Effector CD8-positive, alpha-beta T cell (primary cell): ENCODE data around the gene SDHB.

ENCODE experiments used
- DNase-seq: peaks from one replicate; lab custom pipeline; 2025; lab: John Stamatoyannopoulos, UW

The SDHB gene

GRCh38 chr1:17012775-17013490, 40.9 kb downstream of the SDHB start:
- no peak for DNase-seq

GRCh38 chr1:17011439-17012307, 42.2 kb downstream of the SDHB start, which contains the start of gene ATP13A2:
Gene ATP13A2, minus strand, starts transcription at chr1:17011928. Its CDS starts 190 bp downstream, at chr1:17011738.
- DNase-seq, result peak; percentile 73

- no peak for DNase-seq
These were observed 42.8 kb downstream of the SDHB start for GRCh38 chr1:17011092-17011438.

- DNase-seq, result no peak
These were observed 44.1 kb downstream of the SDHB start for GRCh38 chr1:17009706-17010105.

- no peak for DNase-seq
These were observed 45.5 kb downstream of the SDHB start for GRCh38 chr1:17008208-17008855.

- DNase-seq, result no peak
These were observed 46.7 kb downstream of the SDHB start for GRCh38 chr1:17007121-17007520.

GRCh38 chr1:17005365-17005740, 48.5 kb downstream of the SDHB start:
- no peak for DNase-seq

- DNase-seq, result no peak
These were observed 49.1 kb downstream of the SDHB start for GRCh38 chr1:17004466-17005364.

- DNase-seq, result no peak
These were observed 51.3 kb downstream of the SDHB start for GRCh38 chr1:17002524-17002902.

GRCh38 chr1:17001760-17002523, 51.9 kb downstream of the SDHB start:
- DNase-seq, result no peak

- DNase-seq, result no peak
These were observed 54.0 kb downstream of the SDHB start for GRCh38 chr1:16999863-17000262.

- no peak for DNase-seq
These were observed 55.2 kb downstream of the SDHB start for GRCh38 chr1:16998589-16998988.

- no peak for DNase-seq
These were observed 57.0 kb downstream of the SDHB start for GRCh38 chr1:16996845-16997244.

- no peak for DNase-seq
These were observed 60.3 kb downstream of the SDHB start for GRCh38 chr1:16993521-16994038.

GRCh38 chr1:16992675-16993074, 61.2 kb downstream of the SDHB start:
- DNase-seq, result no peak

- no peak for DNase-seq
These were observed 61.7 kb downstream of the SDHB start for GRCh38 chr1:16992102-16992501.

GRCh38 chr1:16991571-16991970, 62.3 kb downstream of the SDHB start:
- no peak for DNase-seq

- no peak for DNase-seq
These were observed 64.0 kb downstream of the SDHB start for GRCh38 chr1:16989676-16990391.

GRCh38 chr1:16988210-16988609, 65.6 kb downstream of the SDHB start:
- DNase-seq, result no peak

GRCh38 chr1:16986962-16987361, 66.9 kb downstream of the SDHB start:
- no peak for DNase-seq
